ENCODE results near the gene IFT80. TPM values are rescaled to one million over a fixed set of nuclear protein-coding genes. Genes with fewer than 3 reads are reported as not detected.
"Not testable (repeated sequence)": the region's sequence is repeated elsewhere in the genome, so short reads cannot be mapped to it uniquely, and the experiment has no call there.

Gene IFT80
- total RNA-seq, 5 donors from 2014 or later (not counting 1 experiment from before 2014, with no cell fraction given) = 22.5 to 34.2 (median 26.4) TPM

- ATAC-seq (replicated peaks in 1 of 4); H3K4me3 ChIP-seq (ENCODE audit: control insufficient read depth in 1 of 2, extremely low read depth in 1 of 2, low read length in 1 of 2); DNase-seq; H3K27ac Mint-ChIP-seq; H3K27me3 Mint-ChIP-seq; H3K9me3 ChIP-seq; H3K27me3 ChIP-seq (replicated peaks in 1 of 2; ENCODE audit: control insufficient read depth in 2 of 2, extremely low read depth in 1 of 2, insufficient read depth in 2 of 2, low read length in 1 of 2); H3K36me3 ChIP-seq (ENCODE audit: control insufficient read depth in 2 of 2, extremely low read depth in 1 of 2, insufficient read depth in 1 of 2, low read length in 1 of 2); CTCF ChIA-PET; POLR2A ChIA-PET; H3K9me3 Mint-ChIP-seq; H3K27ac ChIP-seq (ENCODE audit: low read length); H3K4me3 Mint-ChIP-seq: not testable (repeated sequence)
- peaks cover 0 to 11% of the 10 kb centered on the region in 2 experiments for H3K4me1 ChIP-seq (ENCODE audit: control insufficient read depth in 1 of 2, extremely low read depth in 1 of 2, insufficient read depth in 2 of 2, low read length in 2 of 2)
- peaks cover 73% of the 10 kb centered on the region for H3K36me3 Mint-ChIP-seq
- H3K4me1 Mint-ChIP-seq = peaks cover 0 to 31% (median 0%) of the 10 kb centered on the region in 3 donors
- WGBS (ENCODE audit: insufficient coverage) = 100% methylated on average over 1 of the region's 2 CpGs
Measured at GRCh38 chr3:160362896-160363295, 36.1 kb downstream of the IFT80 start.

- CTCF ChIA-PET = no interaction called here
- Histone ChIP-seq H3K27me3 (replicated peaks in 1 of 2; ENCODE audit: control insufficient read depth in 2 of 2, extremely low read depth in 1 of 2, insufficient read depth in 2 of 2, low read length in 1 of 2) (no peaks in the 10 kb centered on the region), H3K4me1 (ENCODE audit: control insufficient read depth in 1 of 2, extremely low read depth in 1 of 2, insufficient read depth in 2 of 2, low read length in 2 of 2) (peaks cover 0 to 2% of the 10 kb centered on the region in 2 experiments), H3K27ac (ENCODE audit: low read length) (no peak overlapping the region), H3K4me3 (ENCODE audit: control insufficient read depth in 1 of 2, extremely low read depth in 1 of 2, low read length in 1 of 2) (no peak overlapping the region), H3K36me3 (ENCODE audit: control insufficient read depth in 2 of 2, extremely low read depth in 1 of 2, insufficient read depth in 1 of 2, low read length in 1 of 2) (peaks cover 0 to 21% of the 10 kb centered on the region in 2 donors), H3K9me3 (no peaks in the 10 kb centered on the region)
- H3K27ac Mint-ChIP-seq = no peak overlapping the region
- no peak overlapping the region for H3K4me3 Mint-ChIP-seq
- no peak for DNase-seq
- WGBS (ENCODE audit: insufficient coverage) = no CpG with 5 or more reads among the region's 4 CpGs
- H3K36me3 Mint-ChIP-seq = peaks cover 36% of the 10 kb centered on the region
- H3K4me1 Mint-ChIP-seq = peaks cover 0 to 1% (median 0%) of the 10 kb centered on the region in 3 donors
- H3K27me3 Mint-ChIP-seq = no peaks in the 10 kb centered on the region
- no peak for ATAC-seq (replicated peaks in 1 of 4)
- POLR2A ChIA-PET = no interaction called here
- H3K9me3 Mint-ChIP-seq = no peaks in the 10 kb centered on the region
Measured at GRCh38 chr3:160355826-160356225, 43.2 kb downstream of the IFT80 start.

- ChIA-PET POLR2A (no interaction called here), CTCF (no interaction called here)
- H3K4me3 Mint-ChIP-seq = no peak overlapping the region
- DNase-seq (no peak), ATAC-seq (replicated peaks in 1 of 4) (no peak)
- no peaks in the 10 kb centered on the region for H3K9me3 Mint-ChIP-seq
- no peaks in the 10 kb centered on the region for H3K4me1 Mint-ChIP-seq
- no peak overlapping the region for H3K27ac ChIP-seq (ENCODE audit: low read length)
- H3K36me3 ChIP-seq (ENCODE audit: control insufficient read depth in 2 of 2, extremely low read depth in 1 of 2, insufficient read depth in 1 of 2, low read length in 1 of 2) = no peaks in the 10 kb centered on the region
- H3K36me3 Mint-ChIP-seq = peaks cover 38% of the 10 kb centered on the region
- H3K27ac Mint-ChIP-seq = no peak overlapping the region
- no peaks in the 10 kb centered on the region for H3K27me3 ChIP-seq (replicated peaks in 1 of 2; ENCODE audit: control insufficient read depth in 2 of 2, extremely low read depth in 1 of 2, insufficient read depth in 2 of 2, low read length in 1 of 2)
- H3K27me3 Mint-ChIP-seq = no peaks in the 10 kb centered on the region
- H3K4me1 ChIP-seq (ENCODE audit: control insufficient read depth in 1 of 2, extremely low read depth in 1 of 2, insufficient read depth in 2 of 2, low read length in 2 of 2) = no peaks in the 10 kb centered on the region
- no peaks in the 10 kb centered on the region for H3K9me3 ChIP-seq
- no peak overlapping the region for H3K4me3 ChIP-seq (ENCODE audit: control insufficient read depth in 1 of 2, extremely low read depth in 1 of 2, low read length in 1 of 2)
- WGBS (ENCODE audit: insufficient coverage) = 100% methylated on average over 1 of the region's 2 CpGs
Measured at GRCh38 chr3:160346511-160346910, 52.5 kb downstream of the IFT80 start.

- Histone ChIP-seq H3K4me1 (ENCODE audit: control insufficient read depth in 1 of 2, extremely low read depth in 1 of 2, insufficient read depth in 2 of 2, low read length in 2 of 2) (no peaks in the 10 kb centered on the region), H3K36me3 (ENCODE audit: control insufficient read depth in 2 of 2, extremely low read depth in 1 of 2, insufficient read depth in 1 of 2, low read length in 1 of 2) (peaks cover 0 to 3% of the 10 kb centered on the region in 2 donors), H3K27ac (ENCODE audit: low read length) (no peak overlapping the region), H3K9me3 (no peaks in the 10 kb centered on the region), H3K27me3 (replicated peaks in 1 of 2; ENCODE audit: control insufficient read depth in 2 of 2, extremely low read depth in 1 of 2, insufficient read depth in 2 of 2, low read length in 1 of 2) (no peaks in the 10 kb centered on the region), H3K4me3 (ENCODE audit: control insufficient read depth in 1 of 2, extremely low read depth in 1 of 2, low read length in 1 of 2) (no peak overlapping the region)
- POLR2A ChIA-PET = interaction anchor here in 1 of 2 donors (0.7 kb wide), 1 partner anchor 108 kb away, joined by 3 read pairs; no protein-coding TSS in a partner anchor
- no peak overlapping the region for H3K4me3 Mint-ChIP-seq
- no peak overlapping the region for H3K27ac Mint-ChIP-seq
- WGBS (ENCODE audit: insufficient coverage) = no CpG with 5 or more reads among the region's 1 CpG
- no peaks in the 10 kb centered on the region for H3K4me1 Mint-ChIP-seq
- ATAC-seq (replicated peaks in 1 of 4) (no peak), DNase-seq (peak in 1 of 35 experiments; percentile 20)
- H3K9me3 Mint-ChIP-seq = peaks cover 0 to under 1% (median 0%) of the 10 kb centered on the region in 3 donors
- peaks cover 41% of the 10 kb centered on the region for H3K36me3 Mint-ChIP-seq
- CTCF ChIA-PET = interaction anchor here in 1 of 2 donors (0.7 kb wide), 1 partner anchor 212 kb away, joined by 3 read pairs; no protein-coding TSS in a partner anchor
- no peaks in the 10 kb centered on the region for H3K27me3 Mint-ChIP-seq
Measured at GRCh38 chr3:160343132-160343531, 55.9 kb downstream of the IFT80 start.

GRCh38 chr3:160340351-160340750 lies 58.7 kb downstream of the IFT80 start:
- 100% methylated on average over 1 of the region's 2 CpGs for WGBS (ENCODE audit: insufficient coverage)
- Histone ChIP-seq H3K27me3 (replicated peaks in 1 of 2; ENCODE audit: control insufficient read depth in 2 of 2, extremely low read depth in 1 of 2, insufficient read depth in 2 of 2, low read length in 1 of 2) (no peaks in the 10 kb centered on the region), H3K36me3 (ENCODE audit: control insufficient read depth in 2 of 2, extremely low read depth in 1 of 2, insufficient read depth in 1 of 2, low read length in 1 of 2) (peaks cover 0 to 3% of the 10 kb centered on the region in 2 donors), H3K9me3 (no peaks in the 10 kb centered on the region), H3K27ac (ENCODE audit: low read length) (no peak overlapping the region), H3K4me3 (ENCODE audit: control insufficient read depth in 1 of 2, extremely low read depth in 1 of 2, low read length in 1 of 2) (no peak overlapping the region), H3K4me1 (ENCODE audit: control insufficient read depth in 1 of 2, extremely low read depth in 1 of 2, insufficient read depth in 2 of 2, low read length in 2 of 2) (no peaks in the 10 kb centered on the region)
- ATAC-seq (replicated peaks in 1 of 4) = no peak
- H3K36me3 Mint-ChIP-seq = peaks cover 33% of the 10 kb centered on the region
- no peak overlapping the region for H3K27ac Mint-ChIP-seq
- no peak overlapping the region for H3K4me3 Mint-ChIP-seq
- no peaks in the 10 kb centered on the region for H3K27me3 Mint-ChIP-seq
- ChIA-PET POLR2A (no interaction called here), CTCF (no interaction called here)
- DNase-seq = no peak
- no peaks in the 10 kb centered on the region for H3K4me1 Mint-ChIP-seq
- peaks cover 0 to 6% (median 3%) of the 10 kb centered on the region in 3 donors for H3K9me3 Mint-ChIP-seq

GRCh38 chr3:160331127-160331937 lies 67.7 kb downstream of the IFT80 start:
- Histone ChIP-seq H3K27me3 (replicated peaks in 1 of 2; ENCODE audit: control insufficient read depth in 2 of 2, extremely low read depth in 1 of 2, insufficient read depth in 2 of 2, low read length in 1 of 2) (no peaks in the 10 kb centered on the region), H3K36me3 (ENCODE audit: control insufficient read depth in 2 of 2, extremely low read depth in 1 of 2, insufficient read depth in 1 of 2, low read length in 1 of 2) (no peaks in the 10 kb centered on the region), H3K27ac (ENCODE audit: low read length) (no peak overlapping the region), H3K4me3 (ENCODE audit: control insufficient read depth in 1 of 2, extremely low read depth in 1 of 2, low read length in 1 of 2) (no peak overlapping the region), H3K9me3 (no peaks in the 10 kb centered on the region), H3K4me1 (ENCODE audit: control insufficient read depth in 1 of 2, extremely low read depth in 1 of 2, insufficient read depth in 2 of 2, low read length in 2 of 2) (no peaks in the 10 kb centered on the region)
- WGBS (ENCODE audit: insufficient coverage) = 100% methylated on average over 2 of the region's 3 CpGs
- ChIA-PET CTCF (interaction anchor here in 1 of 2 donors (0.5 kb wide), 1 partner anchor 51 kb away, joined by 3 read pairs; no protein-coding TSS in a partner anchor), POLR2A (interaction anchor here in 1 of 2 donors (0.6 kb wide), 1 partner anchor 28 kb away, joined by 3 read pairs; no protein-coding TSS in a partner anchor)
- Mint-ChIP-seq H3K36me3 (peaks cover 29% of the 10 kb centered on the region), H3K27me3 (no peaks in the 10 kb centered on the region), H3K27ac (no peak overlapping the region), H3K4me3 (no peak overlapping the region), H3K9me3 (peaks cover 0 to 6% (median 5%) of the 10 kb centered on the region in 3 donors), H3K4me1 (no peaks in the 10 kb centered on the region)
- no peak for ATAC-seq (replicated peaks in 1 of 4)
- no peak for DNase-seq
